Neural progenitor cell (in vitro differentiated cells): ENCODE measurements around the gene TWF2.

Experiments used
- EZH2 ChIP-seq: fragments of 200-600 bp; sonication (generic); IDR thresholded peaks from 2 replicates; pipeline ENCODE4 v1.6.1; 2017; ENCODE audit warnings: antibody characterized with exemption, mild to moderate bottlenecking, moderate library complexity
- TF ChIP-seq, protein P1 (sequence below): fragments of 200-600 bp; sonication (generic); IDR thresholded peaks from 2 replicates; pipeline ENCODE4 v1.5.1; 2017; ENCODE audit warnings: antibody characterized with exemption, mild to moderate bottlenecking

GRCh38 chr3:52242039-52242438 is 3.1 kb upstream of the TWF2 start:
- TF ChIP-seq, protein P1, sequence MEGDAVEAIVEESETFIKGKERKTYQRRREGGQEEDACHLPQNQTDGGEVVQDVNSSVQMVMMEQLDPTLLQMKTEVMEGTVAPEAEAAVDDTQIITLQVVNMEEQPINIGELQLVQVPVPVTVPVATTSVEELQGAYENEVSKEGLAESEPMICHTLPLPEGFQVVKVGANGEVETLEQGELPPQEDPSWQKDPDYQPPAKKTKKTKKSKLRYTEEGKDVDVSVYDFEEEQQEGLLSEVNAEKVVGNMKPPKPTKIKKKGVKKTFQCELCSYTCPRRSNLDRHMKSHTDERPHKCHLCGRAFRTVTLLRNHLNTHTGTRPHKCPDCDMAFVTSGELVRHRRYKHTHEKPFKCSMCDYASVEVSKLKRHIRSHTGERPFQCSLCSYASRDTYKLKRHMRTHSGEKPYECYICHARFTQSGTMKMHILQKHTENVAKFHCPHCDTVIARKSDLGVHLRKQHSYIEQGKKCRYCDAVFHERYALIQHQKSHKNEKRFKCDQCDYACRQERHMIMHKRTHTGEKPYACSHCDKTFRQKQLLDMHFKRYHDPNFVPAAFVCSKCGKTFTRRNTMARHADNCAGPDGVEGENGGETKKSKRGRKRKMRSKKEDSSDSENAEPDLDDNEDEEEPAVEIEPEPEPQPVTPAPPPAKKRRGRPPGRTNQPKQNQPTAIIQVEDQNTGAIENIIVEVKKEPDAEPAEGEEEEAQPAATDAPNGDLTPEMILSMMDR = no peak
- no peak for TF ChIP-seq EZH2
